Stimulated activated CD4-positive, alpha-beta T cell treated with anti-CD3 and anti-CD28 coated beads, TNF-alpha, amount 100 ng/mL, for 48 hours (primary cell): ENCODE data around the gene SUCLG1.
"Not testable (repeated sequence)": the region's sequence is repeated elsewhere in the genome, so short reads cannot be mapped to it uniquely, and the experiment has no call there.

Experiments used
- DNase-seq, 3 donors: peaks; one replicate each; pipeline ENCODE4 v3.0.0-alpha.2; 2020; ENCODE audit warnings: low read depth in 3 of 3

The SUCLG1 gene

GRCh38 chr2:84459018-84459943, at the start of gene SUCLG1:
Gene SUCLG1, minus strand, starts transcription at chr2:84459280. Its CDS starts 11 bp downstream, at chr2:84459269.
- peak; percentile 65 to 82 (median 76) for DNase-seq

GRCh38 chr2:84498150-84498799, 39.2 kb upstream of the SUCLG1 start:
- no peak for DNase-seq

GRCh38 chr2:84497285-84497684, 38.2 kb upstream of the SUCLG1 start:
- no peak for DNase-seq

GRCh38 chr2:84496386-84496785, 37.3 kb upstream of the SUCLG1 start:
- no peak for DNase-seq

- peak in 1 of 3 donors; percentile 22 for DNase-seq
Observed at GRCh38 chr2:84495539-84496146, 36.6 kb upstream of the SUCLG1 start.

- no peak for DNase-seq
Observed at GRCh38 chr2:84494070-84494469, 35.0 kb upstream of the SUCLG1 start.

- DNase-seq: no peak
Observed at GRCh38 chr2:84493514-84493913, 34.4 kb upstream of the SUCLG1 start.

- no peak for DNase-seq
Observed at GRCh38 chr2:84492571-84492970, 33.5 kb upstream of the SUCLG1 start.

- no peak for DNase-seq
Observed at GRCh38 chr2:84491741-84492140, 32.7 kb upstream of the SUCLG1 start.

- DNase-seq: no peak
Observed at GRCh38 chr2:84491256-84491655, 32.2 kb upstream of the SUCLG1 start.

- no peak for DNase-seq
Observed at GRCh38 chr2:84487298-84487996, 28.4 kb upstream of the SUCLG1 start.

- DNase-seq: no peak
Observed at GRCh38 chr2:84486441-84487115, 27.5 kb upstream of the SUCLG1 start.

GRCh38 chr2:84483320-84483719, 24.2 kb upstream of the SUCLG1 start:
- DNase-seq: no peak

GRCh38 chr2:84482603-84483002, 23.5 kb upstream of the SUCLG1 start:
- no peak for DNase-seq

- DNase-seq: no peak
Observed at GRCh38 chr2:84481702-84482101, 22.6 kb upstream of the SUCLG1 start.

- no peak for DNase-seq
Observed at GRCh38 chr2:84478867-84479266, 19.8 kb upstream of the SUCLG1 start.

GRCh38 chr2:84477886-84478285, 18.8 kb upstream of the SUCLG1 start:
- no peak for DNase-seq

- no peak for DNase-seq
Observed at GRCh38 chr2:84474176-84474575, 15.1 kb upstream of the SUCLG1 start.

GRCh38 chr2:84472856-84473565, 13.9 kb upstream of the SUCLG1 start:
- DNase-seq: no peak

- DNase-seq: not testable (repeated sequence)
Observed at GRCh38 chr2:84472423-84472822, 13.3 kb upstream of the SUCLG1 start.

- DNase-seq: no peak
Observed at GRCh38 chr2:84467389-84467788, 8.3 kb upstream of the SUCLG1 start.
